HG02623 (cell line): ENCODE measurements around the gene HOXA7.

Source experiments
- ATAC-seq: cut with Tn5 transposase; IDR thresholded peaks from one replicate; pipeline ENCODE4 v1.9.1; 2021; ENCODE audit warnings: moderate library complexity; ENCODE audit not compliant: unreplicated experiment

Gene HOXA7

GRCh38 chr7:27122077-27122910 is 34.2 kb downstream of the HOXA7 start:
- ATAC-seq = no peak

- ATAC-seq = no peak
Measured at GRCh38 chr7:27121684-27122076, 34.8 kb downstream of the HOXA7 start.

GRCh38 chr7:27119412-27119911 is 37.0 kb downstream of the HOXA7 start:
- ATAC-seq = no peak

- ATAC-seq = no peak
Measured at GRCh38 chr7:27118580-27118979, 37.9 kb downstream of the HOXA7 start.

- no peak for ATAC-seq
Measured at GRCh38 chr7:27117887-27118491, 38.5 kb downstream of the HOXA7 start.

GRCh38 chr7:27116962-27117886 is 39.3 kb downstream of the HOXA7 start:
- no peak for ATAC-seq

GRCh38 chr7:27116031-27116961 is 40.2 kb downstream of the HOXA7 start:
- ATAC-seq = no peak

- no peak for ATAC-seq
Measured at GRCh38 chr7:27115221-27116026, 41.1 kb downstream of the HOXA7 start.

- ATAC-seq = no peak
Measured at GRCh38 chr7:27114881-27115220, 41.6 kb downstream of the HOXA7 start.

GRCh38 chr7:27113991-27114769 is 42.3 kb downstream of the HOXA7 start:
- no peak for ATAC-seq

- no peak for ATAC-seq
Measured at GRCh38 chr7:27112955-27113949, 43.2 kb downstream of the HOXA7 start.

GRCh38 chr7:27112361-27112760 is 44.1 kb downstream of the HOXA7 start:
- ATAC-seq = no peak

- ATAC-seq = no peak
Measured at GRCh38 chr7:27111751-27112277, 44.7 kb downstream of the HOXA7 start.

GRCh38 chr7:27111042-27111750 is 45.3 kb downstream of the HOXA7 start:
- no peak for ATAC-seq

GRCh38 chr7:27110186-27111031 is 46.1 kb downstream of the HOXA7 start:
- no peak for ATAC-seq
